SK-N-SH (cell line): ENCODE results near the gene ATP8A2.

Experiments used
- CTCF ChIP-seq: fragments of 200-600 bp; sonication (generic); IDR thresholded peaks from 2 replicates; pipeline ENCODE4 v1.6.1; 2017; ENCODE audit warnings: antibody characterized with exemption, mild to moderate bottlenecking, moderate library complexity
- TAF1 ChIP-seq: IDR thresholded peaks from 2 replicates; pipeline ENCODE4 v1.6.1; 2012; ENCODE audit warnings: low read depth, mild to moderate bottlenecking, low read length, moderate library complexity, borderline replicate concordance
- YY1 ChIP-seq: IDR thresholded peaks from 2 replicates; pipeline ENCODE4 v1.4.0; 2012; ENCODE audit warnings: low read depth, mild to moderate bottlenecking

GRCh38 chr13:25453850-25454365 lies 82.1 kb downstream of the ATP8A2 start:
- no peak for TF ChIP-seq CTCF
- no peak for TF ChIP-seq YY1
- no peak for TF ChIP-seq TAF1
